Measurements from ENCODE around the gene THTPA. TPM values are rescaled to one million over a fixed set of nuclear protein-coding genes. Genes with fewer than 3 reads are reported as not detected.

Gene THTPA
- total RNA-seq, 1 experiment from 2014 or later: 4.1 TPM

DNA sequence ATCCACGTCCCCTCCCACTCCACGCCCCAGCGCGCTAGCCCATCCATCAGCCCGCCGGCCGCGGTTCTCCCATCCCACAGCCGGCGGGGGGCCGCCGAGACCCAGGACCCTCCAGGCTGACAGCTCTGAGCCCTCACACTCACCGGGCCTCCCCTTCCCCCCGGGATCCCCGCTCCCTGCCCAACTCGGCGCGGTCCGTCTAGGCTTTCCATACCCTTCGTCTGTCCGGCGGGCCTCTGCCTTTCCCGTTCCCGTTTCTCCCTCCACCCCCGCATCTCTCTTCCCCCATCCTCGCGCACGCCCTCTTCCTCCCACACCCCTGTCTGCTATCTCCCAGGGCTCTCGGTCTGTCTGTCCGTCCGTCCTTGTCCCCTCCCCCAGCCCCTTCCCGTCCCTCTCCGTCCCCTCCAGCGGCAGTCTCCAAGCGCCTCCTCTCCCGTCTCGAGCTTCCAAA, 5.2 kb upstream of the THTPA start:
- ChIA-PET POLR2A (ENCODE audit: unreplicated experiment) (no interaction called here), CTCF (interaction anchor here (0.6 kb wide), 1 partner anchor 601 kb away, joined by 3 read pairs; no protein-coding TSS in a partner anchor)
- no peaks in the 10 kb centered on the region for H4K20me1 ChIP-seq (ENCODE audit: insufficient read depth)
- DNase-seq: no peak
- no peaks in the 10 kb centered on the region for H3K27me3 ChIP-seq (ENCODE audit: insufficient read depth, low read depth)
- no peaks in the 10 kb centered on the region for H3K9me2 ChIP-seq (ENCODE audit: insufficient read depth)
- no peaks in the 10 kb centered on the region for H3K9me3 ChIP-seq (ENCODE audit: insufficient read depth, low read depth)
- peak overlapping the region; percentile 71 for H3K4me3 ChIP-seq
- intact Hi-C loops (cut with micrococcal nuclease; ENCODE audit: unreplicated experiment): no loop called here
- TF ChIP-seq EZH2 (IDR thresholded peaks at IDR 0.05; ENCODE audit: low read depth): no peak
- TF ChIP-seq, protein P1, sequence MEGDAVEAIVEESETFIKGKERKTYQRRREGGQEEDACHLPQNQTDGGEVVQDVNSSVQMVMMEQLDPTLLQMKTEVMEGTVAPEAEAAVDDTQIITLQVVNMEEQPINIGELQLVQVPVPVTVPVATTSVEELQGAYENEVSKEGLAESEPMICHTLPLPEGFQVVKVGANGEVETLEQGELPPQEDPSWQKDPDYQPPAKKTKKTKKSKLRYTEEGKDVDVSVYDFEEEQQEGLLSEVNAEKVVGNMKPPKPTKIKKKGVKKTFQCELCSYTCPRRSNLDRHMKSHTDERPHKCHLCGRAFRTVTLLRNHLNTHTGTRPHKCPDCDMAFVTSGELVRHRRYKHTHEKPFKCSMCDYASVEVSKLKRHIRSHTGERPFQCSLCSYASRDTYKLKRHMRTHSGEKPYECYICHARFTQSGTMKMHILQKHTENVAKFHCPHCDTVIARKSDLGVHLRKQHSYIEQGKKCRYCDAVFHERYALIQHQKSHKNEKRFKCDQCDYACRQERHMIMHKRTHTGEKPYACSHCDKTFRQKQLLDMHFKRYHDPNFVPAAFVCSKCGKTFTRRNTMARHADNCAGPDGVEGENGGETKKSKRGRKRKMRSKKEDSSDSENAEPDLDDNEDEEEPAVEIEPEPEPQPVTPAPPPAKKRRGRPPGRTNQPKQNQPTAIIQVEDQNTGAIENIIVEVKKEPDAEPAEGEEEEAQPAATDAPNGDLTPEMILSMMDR (conservative IDR thresholded peaks at IDR 0.05): no peak
- no peaks in the 10 kb centered on the region for H3K79me2 ChIP-seq (ENCODE audit: low read depth)
- peak overlapping the region; percentile 97 for H2AFZ ChIP-seq
- BruUV-seq (replicated peaks): no TSS peak
- no peaks in the 10 kb centered on the region for H3K4me1 ChIP-seq (replicated peaks; ENCODE audit: insufficient read depth)
- H3K4me2 ChIP-seq: peak overlapping the region; percentile 82
- no peaks in the 10 kb centered on the region for H3K36me3 ChIP-seq (ENCODE audit: low read depth)
- no peak overlapping the region for H3K27ac ChIP-seq
- no peaks in the 10 kb centered on the region for H3F3A ChIP-seq (ENCODE audit: insufficient read depth, low read depth)

DNA sequence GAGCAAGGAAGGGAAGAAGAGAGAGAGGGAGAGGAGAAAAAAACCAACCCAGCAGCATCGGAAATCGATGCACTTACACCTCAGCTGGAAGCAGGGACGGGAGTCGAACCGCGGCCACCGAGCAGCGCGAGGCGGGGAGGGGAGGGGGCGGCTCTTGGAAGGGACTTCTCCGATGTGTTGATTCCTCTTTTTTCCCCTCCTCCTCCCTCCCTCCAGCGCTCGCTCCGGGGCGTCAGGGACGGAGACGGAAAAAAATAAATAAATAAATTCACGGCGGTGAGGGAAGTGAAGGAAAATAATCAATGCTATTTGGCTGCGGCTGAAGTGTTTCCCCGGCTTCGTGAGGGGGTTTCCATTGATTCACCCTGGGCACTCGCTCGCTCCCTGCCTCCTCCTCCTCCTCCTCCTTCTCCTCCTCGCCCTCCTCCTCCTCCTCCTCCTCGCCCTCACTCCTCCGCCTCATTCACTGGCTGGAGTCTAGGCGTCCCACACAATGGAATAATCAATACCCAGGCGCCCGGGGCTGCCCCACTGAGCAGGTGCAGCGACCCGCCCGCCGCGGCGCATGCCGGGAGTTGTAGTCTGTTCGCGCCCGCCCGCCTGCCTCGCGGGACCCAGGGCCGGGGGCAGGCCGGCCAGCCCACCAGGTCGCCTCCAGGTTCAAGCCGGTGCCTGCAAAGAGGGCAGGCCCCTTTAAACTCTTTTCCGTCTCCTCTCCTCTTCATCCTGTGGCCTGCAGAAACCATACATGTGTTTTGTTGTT, 4.6 kb upstream of the THTPA start, which contains the start of gene ZFHX2:
Gene ZFHX2 (minus strand): TSS at position 500 of the 763 bp plus-strand sequence. CDS start 16,440 bp downstream, outside the sequence.
- Histone ChIP-seq H2AFZ (peak within 1 kb of the TSS; percentile 97), H3K9me2 (ENCODE audit: insufficient read depth) (no peaks in the 10 kb centered on the region), H4K20me1 (ENCODE audit: insufficient read depth) (no peaks in the 10 kb centered on the region), H3K27me3 (ENCODE audit: insufficient read depth, low read depth) (no peaks in the 10 kb centered on the region), H3K4me2 (peak within 1 kb of the TSS; percentile 82), H3K4me1 (replicated peaks; ENCODE audit: insufficient read depth) (no peaks in the 10 kb centered on the region), H3K36me3 (ENCODE audit: low read depth) (no peaks in the 10 kb centered on the region), H3F3A (ENCODE audit: insufficient read depth, low read depth) (no peaks in the 10 kb centered on the region), H3K27ac (no peak within 1 kb of the TSS), H3K4me3 (peak within 1 kb of the TSS; percentile 71), H3K79me2 (ENCODE audit: low read depth) (no peaks in the 10 kb centered on the region), H3K9me3 (ENCODE audit: insufficient read depth, low read depth) (no peaks in the 10 kb centered on the region)
- intact Hi-C loops (cut with micrococcal nuclease; ENCODE audit: unreplicated experiment): no loop called here
- ChIA-PET POLR2A (ENCODE audit: unreplicated experiment) (interaction anchor here (0.7 kb wide), 1 partner anchor 590 kb away, joined by 14 read pairs; the partner anchor contains the start of gene EMC9), CTCF (interaction anchor here (0.6 kb wide), 1 partner anchor 602 kb away, joined by 3 read pairs; no protein-coding TSS in a partner anchor)
- no TSS peak for BruUV-seq (replicated peaks)
- DNase-seq: peak; percentile 66 to 72
- no peak for TF ChIP-seq EZH2 (IDR thresholded peaks at IDR 0.05; ENCODE audit: low read depth)
- TF ChIP-seq, protein P1 (conservative IDR thresholded peaks at IDR 0.05): no peak

DNA sequence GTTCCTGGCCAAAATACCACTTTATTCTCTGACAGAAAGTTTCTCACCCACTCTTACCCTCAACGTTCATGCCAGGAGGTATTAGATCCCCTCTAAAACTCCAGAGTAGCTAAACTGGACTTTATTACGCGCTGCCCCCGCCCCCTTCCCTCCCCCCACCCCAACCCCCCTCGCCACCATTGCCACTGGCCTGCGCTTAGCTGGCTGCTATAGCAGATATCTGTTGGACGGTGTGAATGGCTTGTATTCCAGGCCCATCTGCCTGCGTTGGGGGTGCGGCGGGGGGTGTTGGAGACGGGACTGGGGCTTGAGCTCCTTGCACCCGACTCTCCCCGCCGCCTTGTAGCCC, 564 bp upstream of the THTPA start:
- peak overlapping the region; percentile 81 for H3K4me3 ChIP-seq
- H3K36me3 ChIP-seq (ENCODE audit: low read depth): no peaks in the 10 kb centered on the region
- H3K27me3 ChIP-seq (ENCODE audit: insufficient read depth, low read depth): no peaks in the 10 kb centered on the region
- H3K27ac ChIP-seq: no peak overlapping the region
- H3F3A ChIP-seq (ENCODE audit: insufficient read depth, low read depth): peaks cover 7% of the 10 kb centered on the region
- no peaks in the 10 kb centered on the region for H3K9me3 ChIP-seq (ENCODE audit: insufficient read depth, low read depth)
- H3K79me2 ChIP-seq (ENCODE audit: low read depth): no peaks in the 10 kb centered on the region
- H3K9me2 ChIP-seq (ENCODE audit: insufficient read depth): no peaks in the 10 kb centered on the region
- intact Hi-C loops (cut with micrococcal nuclease; ENCODE audit: unreplicated experiment): loop anchor here (5.0 kb wide), 1 partner anchor 228 kb away; no protein-coding TSS in a partner anchor
- TF ChIP-seq EZH2 (IDR thresholded peaks at IDR 0.05; ENCODE audit: low read depth): no peak
- TF ChIP-seq, protein P1 (conservative IDR thresholded peaks at IDR 0.05): no peak
- ChIA-PET CTCF (no interaction called here), POLR2A (ENCODE audit: unreplicated experiment) (interaction anchor here (0.7 kb wide), 1 partner anchor 1260 kb away, joined by 3 read pairs; no protein-coding TSS in a partner anchor)
- peak overlapping the region; percentile 84; the same call in 1 of the 2 replicates for H2AFZ ChIP-seq
- DNase-seq: no peak
- BruUV-seq (replicated peaks): no TSS peak
- no peaks in the 10 kb centered on the region; the same call in 1 of the 2 replicates for H3K4me1 ChIP-seq (replicated peaks; ENCODE audit: insufficient read depth)
- H3K4me2 ChIP-seq: peak overlapping the region; percentile 91
- H4K20me1 ChIP-seq (ENCODE audit: insufficient read depth): no peaks in the 10 kb centered on the region
